RPMI7951 (cell line): ENCODE measurements around the gene ID3. TPM values are rescaled to one million over a fixed set of nuclear protein-coding genes. Genes with fewer than 3 reads are reported as not detected.
"Not testable (repeated sequence)": the region's sequence is repeated elsewhere in the genome, so short reads cannot be mapped to it uniquely, and the experiment has no call there.

Source experiments
- DNase-seq: peaks from one replicate; pipeline ENCODE4 v3.0.0-alpha.2; 2012; ENCODE audit warnings: low read depth
- total RNA-seq: library from RNA; depleted of rRNA; stranded (reverse); fragments of >200 nt; shearing (Covaris generic); gene quantifications from 2 replicates; pipeline ENCODE4 v1.2.3, GENCODE V29; 2014

The ID3 gene
- total RNA-seq, 1 experiment from 2014 or later, result 83.1 TPM

GRCh38 chr1:23553231-23554126 is 5.8 kb downstream of the ID3 start:
- DNase-seq, result no peak

DNA sequence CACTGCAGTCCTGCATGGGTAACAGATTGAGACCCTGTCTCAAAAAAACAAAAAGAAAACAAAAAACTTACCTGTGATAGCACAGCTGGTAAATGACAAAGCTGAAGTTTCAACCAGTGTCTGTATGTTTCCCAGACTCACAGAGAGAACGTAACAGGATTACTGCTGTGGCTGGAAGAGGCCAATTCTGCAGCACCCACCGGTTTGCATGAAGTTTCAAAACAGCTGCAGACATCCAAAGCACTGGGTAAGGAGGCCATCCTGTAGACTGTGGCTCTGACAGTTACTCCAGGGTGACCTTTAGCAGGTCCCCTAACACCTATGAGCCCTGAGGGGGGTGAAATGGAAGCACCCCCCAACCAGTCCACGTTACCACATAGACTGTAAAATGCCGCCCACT is 7.5 kb downstream of the ID3 start:
- DNase-seq, result no peak

DNA sequence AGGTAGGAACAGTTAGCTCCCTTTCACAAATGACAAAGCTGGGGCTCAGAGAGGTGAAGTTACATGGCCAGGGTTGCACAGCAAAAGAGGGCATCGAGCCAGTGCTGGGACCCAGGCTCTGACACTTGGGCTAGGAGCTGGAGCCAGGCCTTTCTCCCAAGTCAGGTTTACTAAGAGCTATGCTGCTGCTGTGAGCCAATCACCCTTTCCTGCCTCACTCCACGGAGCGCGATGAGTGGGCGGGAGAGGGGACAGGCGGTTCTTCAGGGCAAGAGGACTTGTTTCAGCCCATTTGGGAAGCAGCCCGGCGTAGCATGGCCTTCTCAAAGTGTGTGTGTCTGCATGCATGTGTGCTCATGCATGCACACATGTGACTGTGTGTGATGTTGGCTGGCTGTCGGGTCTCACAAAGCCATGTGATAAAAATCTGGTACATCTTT is 10.6 kb downstream of the ID3 start:
- DNase-seq, result no peak

GRCh38 chr1:23546897-23547584 is 12.3 kb downstream of the ID3 start:
- no peak for DNase-seq

DNA sequence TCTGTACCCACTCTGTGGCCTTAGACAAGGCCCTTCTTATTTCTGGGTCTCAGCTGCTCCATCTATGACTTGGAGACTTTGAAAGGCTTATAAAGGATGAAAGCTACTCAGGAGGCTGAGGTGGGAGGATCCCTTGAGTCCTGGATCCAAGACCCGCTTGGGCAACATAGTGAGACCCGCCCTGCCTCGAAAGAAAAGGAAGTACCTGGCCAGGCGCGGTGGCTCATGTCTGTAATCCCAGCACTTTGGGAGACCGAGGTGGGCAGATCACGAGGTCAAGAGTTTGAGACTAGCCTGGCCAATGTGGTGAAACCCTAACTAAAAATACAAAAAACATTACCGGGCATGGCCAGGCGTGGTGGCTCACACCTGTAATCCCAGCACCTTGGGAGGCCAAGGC is 13.4 kb downstream of the ID3 start:
- DNase-seq, result no peak

DNA sequence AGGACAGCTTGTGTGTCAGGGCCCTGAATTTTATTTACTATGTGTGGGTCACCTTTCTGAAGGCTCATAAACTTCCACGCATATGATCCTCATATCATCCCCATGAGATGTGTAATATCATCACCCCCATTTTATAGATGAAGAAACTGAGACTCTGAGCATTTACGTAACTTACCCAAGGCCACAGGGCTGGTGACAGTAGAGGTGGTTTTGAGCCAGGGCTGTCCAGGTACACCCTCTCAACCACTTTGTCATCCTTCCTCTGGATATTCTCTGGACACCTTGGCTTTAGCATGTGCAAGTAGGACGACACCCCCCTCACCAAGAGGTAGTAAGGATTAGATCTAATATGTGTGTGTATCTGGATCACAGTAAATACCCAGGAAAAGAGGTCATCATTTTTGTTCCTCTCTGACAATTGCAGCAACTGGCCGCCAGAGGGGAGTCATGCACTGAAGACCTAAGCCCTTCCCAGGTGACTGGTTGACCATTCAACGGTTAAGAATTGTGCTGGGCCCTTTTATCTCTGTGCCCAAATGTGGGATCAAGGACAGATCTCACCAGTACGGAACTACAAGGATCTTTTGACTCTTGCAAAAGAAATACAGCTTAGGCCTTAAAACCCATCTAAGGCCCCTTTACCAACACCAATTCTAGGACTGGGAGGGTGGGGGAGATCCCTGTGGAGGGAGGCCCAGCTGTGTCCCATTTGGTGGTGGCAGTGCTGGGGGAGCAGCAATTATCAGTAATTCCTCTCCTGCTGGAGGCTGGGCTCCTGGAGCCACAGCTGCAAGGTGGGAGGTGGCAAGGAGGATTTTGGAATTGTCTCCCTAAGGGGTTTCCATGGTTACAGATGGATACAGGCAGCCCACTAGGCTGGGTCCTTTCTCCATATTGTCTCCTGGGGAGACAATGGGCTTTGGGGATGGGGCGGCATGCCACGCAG is 14.6 kb downstream of the ID3 start:
- DNase-seq, result peak; percentile 71

DNA sequence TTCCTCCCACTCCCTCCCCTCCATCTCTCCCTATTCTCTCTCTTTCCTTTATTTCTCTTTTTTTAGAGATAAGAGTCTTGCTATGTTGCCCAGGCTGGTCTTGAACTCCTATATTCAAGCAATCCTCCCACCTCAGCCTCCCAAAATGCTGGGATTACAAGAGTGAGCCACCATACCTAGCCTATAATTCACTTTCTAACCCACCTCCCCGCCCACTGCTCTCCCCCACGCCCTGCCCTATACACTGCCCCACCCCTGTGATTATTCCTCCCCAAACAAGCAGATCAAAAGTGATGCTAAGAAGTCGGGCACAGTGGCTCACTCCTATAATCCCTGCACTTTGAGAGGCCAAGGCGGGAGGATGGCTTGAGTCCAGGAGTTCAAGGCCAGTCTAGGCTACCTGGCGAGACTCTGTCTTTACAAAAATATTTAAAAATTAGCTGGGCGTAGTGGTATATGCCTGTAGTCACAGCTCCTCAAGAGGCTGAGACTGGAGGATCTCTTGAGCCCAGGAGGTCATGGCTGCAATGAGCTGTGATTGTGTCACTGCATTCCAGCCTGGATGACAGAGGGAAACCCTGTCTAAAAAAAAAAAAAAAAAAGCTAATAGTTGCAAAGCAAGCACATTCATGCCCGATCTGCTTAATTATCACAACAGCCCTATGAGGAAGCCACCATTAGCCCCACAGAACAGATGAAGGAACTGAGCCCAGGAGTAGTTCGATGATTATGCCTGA is 15.4 kb downstream of the ID3 start:
- DNase-seq, result no peak

GRCh38 chr1:23542940-23543339 is 16.4 kb downstream of the ID3 start:
- DNase-seq, result not testable (repeated sequence)

GRCh38 chr1:23539698-23540266 is 19.5 kb downstream of the ID3 start:
- peak; percentile 92 for DNase-seq

DNA sequence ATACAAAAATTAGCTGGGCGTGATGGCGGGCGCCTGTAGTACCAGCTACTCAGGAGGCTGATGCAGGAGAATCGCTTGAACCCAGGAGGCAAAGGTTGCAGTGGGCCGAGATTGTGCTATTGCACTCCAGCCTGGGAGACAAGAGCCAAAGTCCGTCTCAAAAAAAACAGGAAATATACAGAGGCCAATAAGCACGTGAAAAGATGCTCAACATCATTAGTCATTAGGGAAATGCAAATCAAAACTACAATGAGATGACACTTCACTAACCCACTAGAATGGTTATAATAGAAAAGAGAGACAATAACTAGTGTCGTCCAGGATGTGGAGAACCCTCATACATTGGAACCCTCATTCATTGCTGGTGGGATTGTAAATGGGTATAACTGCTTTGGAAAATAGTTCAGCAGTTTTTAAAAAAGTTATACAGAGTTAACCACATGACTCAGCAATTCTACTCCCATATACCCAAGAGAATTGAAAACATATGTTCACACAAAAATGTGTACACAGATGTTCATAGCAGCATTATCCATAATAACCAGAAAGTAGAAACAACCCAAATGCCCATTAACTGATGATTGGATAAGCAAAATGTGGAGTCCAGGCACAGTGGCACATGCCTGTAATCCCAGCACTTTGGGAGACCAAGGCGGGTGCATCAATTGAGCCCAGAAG is 21.9 kb downstream of the ID3 start:
- DNase-seq, result peak; percentile 60

- no peak for DNase-seq
Measured at GRCh38 chr1:23533246-23534023, 25.9 kb downstream of the ID3 start.

DNA sequence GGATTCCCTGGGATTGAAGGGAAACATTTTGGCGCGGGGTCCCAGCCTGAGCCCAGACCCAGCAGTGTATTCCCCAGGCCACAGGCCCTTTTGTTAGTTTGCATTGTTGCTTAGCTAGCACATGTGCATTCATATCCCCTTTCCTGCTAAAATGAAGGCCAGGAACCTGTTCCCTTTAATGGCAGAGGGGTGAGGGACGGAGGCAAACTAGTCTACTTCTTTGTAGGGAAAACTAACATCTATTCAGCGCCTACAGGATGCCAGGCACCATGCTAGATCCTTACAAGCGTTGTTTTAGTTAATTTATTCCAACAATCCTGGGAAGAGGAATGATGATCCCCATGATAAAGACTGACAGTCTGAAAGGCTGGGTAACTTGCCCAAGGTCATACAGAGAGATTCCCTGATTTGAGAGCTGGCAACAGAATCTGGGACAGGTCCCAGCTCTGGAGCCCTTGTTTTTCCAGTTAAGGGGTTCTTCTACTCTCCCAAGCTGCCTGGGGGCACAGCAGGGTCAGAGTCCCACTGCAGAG is 27.7 kb downstream of the ID3 start:
- DNase-seq, result no peak

DNA sequence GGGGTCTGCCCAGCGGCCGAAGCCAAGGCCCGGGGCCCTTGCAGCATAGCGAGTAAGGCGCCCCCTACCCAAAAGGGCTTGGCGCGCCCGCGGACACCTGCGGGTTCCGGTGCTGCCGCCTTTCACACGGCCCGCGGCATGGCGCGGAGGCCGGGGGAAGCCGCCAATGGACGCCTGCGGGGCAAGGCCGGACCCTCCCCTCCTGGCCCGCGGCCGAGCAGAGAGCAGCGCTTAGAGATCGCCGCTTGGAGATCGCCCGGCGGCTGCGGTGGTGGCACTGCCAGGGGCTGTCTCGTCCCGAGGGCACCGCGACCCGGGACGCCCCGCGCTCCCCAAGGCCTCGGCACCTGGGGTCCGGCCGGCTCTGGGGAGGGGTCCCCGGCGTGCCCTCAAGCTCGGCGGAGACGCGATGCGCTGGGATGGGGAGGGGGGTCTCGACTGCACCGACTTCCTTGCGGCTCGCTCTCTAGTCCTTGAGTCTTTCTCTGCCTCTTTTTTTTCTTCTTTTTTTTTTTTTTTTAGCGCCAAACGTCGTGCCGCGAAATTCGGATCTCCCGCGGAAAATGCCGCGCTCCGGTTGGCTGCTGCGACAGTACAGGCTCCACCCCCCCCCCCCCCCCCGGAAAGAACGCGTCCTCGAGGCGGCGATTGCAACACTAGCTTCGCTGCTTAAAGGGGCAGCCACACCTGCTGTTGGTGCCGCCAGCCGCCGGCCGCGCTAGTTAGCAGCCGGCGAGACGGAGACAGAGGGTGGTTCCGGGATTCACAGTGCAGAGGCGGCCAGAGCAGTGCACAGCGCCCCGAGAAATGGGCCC is 28.3 kb downstream of the ID3 start, which contains the start of gene E2F2:
Gene E2F2 (minus strand): TSS at position 487 of the 815 bp plus-strand sequence. CDS start 440 bp downstream, at position 47.
- DNase-seq, result peak; percentile 86

DNA sequence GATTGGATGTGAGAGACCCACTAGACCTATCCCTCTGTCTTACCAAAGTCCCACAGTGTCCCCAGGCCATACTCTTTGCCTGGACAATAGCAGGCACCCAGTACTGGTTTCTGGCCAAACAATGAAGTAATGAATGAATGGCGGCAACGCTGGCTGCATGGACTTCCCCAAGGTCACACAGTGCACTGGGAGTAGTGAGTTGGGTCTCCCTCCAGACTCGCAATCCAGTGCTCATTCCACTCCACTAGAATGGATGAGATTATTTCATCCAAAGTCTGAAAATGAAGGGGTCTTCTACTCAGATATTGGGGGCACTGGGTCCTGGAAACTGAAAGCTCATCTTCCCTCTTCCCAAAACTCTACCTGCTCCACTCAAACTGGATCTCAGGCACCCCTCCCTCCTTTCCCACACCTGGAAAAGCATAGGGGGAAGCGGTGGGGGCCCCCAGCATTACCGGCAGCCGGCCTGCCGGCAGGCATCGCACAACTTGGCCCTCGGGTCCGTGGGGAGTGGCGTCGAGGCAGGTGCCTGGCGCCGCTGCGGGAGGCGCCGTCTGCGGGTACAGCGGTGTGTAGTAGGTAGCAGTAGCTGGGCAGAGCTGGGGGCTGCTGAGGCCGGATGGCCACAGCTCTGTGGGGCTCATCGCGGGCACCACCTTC is 29.1 kb downstream of the ID3 start:
- DNase-seq, result no peak

DNA sequence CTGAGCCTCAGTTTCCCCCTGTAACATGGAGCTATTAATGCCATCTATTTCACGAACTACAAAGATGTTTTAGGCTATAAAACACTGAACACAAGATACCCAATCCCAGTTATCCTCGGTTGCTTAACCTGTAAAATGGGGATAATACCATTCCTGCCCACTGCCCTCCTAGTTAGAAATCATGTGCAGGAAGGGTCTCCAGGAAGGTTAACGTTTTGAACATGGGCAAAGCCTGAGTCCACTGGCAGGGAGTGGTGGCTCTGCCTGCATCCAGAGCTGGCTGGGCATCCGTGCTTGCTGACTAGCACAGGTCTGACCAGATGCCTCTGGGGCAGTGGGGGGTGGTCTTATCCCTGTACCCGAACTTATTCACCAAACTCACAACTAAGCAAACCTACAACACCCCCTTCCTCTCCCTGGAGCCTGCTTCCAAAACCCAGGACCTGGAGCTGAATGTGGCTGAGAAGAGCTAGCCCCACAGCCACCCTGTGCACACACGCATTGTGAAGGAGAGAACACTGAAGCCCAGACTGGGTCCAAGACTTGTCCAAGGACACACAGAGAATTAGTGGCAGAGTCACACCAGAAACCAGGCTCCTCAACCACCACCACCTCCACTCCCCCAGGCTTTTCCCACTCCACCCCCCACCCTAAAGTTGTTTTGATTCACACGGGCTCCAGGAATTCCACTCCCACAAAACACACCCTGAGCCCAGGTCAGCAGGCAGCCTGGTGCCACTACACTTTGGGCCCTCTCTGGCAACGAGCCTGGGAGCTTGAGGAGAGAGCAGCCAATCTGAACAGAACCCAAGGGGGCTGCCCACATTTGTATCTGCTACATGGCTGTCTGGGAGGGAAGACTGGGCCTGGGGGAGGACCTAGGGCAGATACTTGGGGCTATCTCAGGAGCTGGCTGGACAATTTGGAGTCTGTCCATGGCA is 29.9 kb downstream of the ID3 start:
- peak; percentile 23 for DNase-seq

DNA sequence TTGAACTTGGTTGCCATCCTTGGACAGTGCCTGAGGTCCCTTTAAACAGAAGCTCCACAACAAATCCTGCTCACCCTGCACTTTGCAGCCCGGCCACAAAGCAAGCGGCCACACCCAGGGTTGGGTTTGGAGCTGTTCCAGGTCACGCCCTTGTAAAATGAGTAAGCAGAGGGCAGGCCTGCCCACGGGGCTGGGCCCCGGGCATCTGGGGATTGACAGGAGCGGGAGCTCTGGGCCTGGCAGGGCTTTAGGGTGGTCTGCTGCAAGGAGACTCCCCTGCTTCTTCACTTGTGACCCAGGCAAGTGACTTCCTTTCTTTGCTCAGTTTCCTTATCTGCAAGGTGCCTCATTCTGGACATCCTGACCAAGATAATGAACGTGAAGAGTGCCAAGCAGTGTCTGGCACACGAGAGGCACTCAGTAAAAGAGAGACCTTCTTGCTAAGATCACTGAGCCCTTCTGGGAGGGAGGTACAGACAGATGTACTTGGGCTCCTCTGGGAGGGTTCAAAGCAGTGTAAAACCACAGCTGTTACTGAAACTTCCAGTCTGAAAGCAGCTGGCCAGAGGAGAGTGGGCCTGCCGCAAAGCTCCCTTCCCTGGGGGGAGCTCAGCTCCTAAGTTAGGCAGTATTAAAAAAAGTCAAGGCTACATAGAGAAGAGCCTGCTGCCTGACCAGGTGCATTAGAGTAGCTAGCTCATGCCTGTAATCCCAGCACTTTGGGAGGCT is 30.9 kb downstream of the ID3 start:
- DNase-seq, result peak; percentile 94
